ENCODE data around the gene BCAM. TPM values are rescaled to one million over a fixed set of nuclear protein-coding genes. Genes with fewer than 3 reads are reported as not detected.

Gene BCAM
- total and polyA plus RNA-seq, 5 donors from 2014 or later: not detected

- peak within 1 kb of the TSS; percentile 39 to 88 (median 84) for H3K27ac Mint-ChIP-seq
- ATAC-seq (ENCODE audit: low read depth in 2 of 2) (peak; percentile 38 to 52), DNase-seq (peak; percentile 54 to 76 (median 59))
- no peak within 1 kb of the TSS for H3K27ac ChIP-seq (ENCODE audit: insufficient read depth, low read length, poor library complexity, severe bottlenecking)
- H3K27me3 Mint-ChIP-seq: peaks cover 48% of the 10 kb centered on the region
- peak within 1 kb of the TSS; percentile 49 for H3K4me3 ChIP-seq (ENCODE audit: low read depth, low read length)
- H3K9me3 ChIP-seq (ENCODE audit: control insufficient read depth in 2 of 2, low read length in 2 of 2): no peaks in the 10 kb centered on the region
- H3K4me1 ChIP-seq (ENCODE audit: control insufficient read depth, insufficient read depth, low read length, poor library complexity, severe bottlenecking): peaks cover 35% of the 10 kb centered on the region
- H3K9me3 Mint-ChIP-seq: peaks cover 0 to 3% (median 0%) of the 10 kb centered on the region in 7 donors
- no peaks in the 10 kb centered on the region for H3K36me3 ChIP-seq (ENCODE audit: control insufficient read depth, insufficient read depth, low read length)
- H3K4me3 Mint-ChIP-seq: peak within 1 kb of the TSS; percentile 86 to 94 (median 88)
- H3K27me3 ChIP-seq (ENCODE audit: control insufficient read depth, insufficient read depth, low read length): peaks cover 5% of the 10 kb centered on the region
- peaks cover 8 to 21% (median 15%) of the 10 kb centered on the region in 4 donors for H3K4me1 Mint-ChIP-seq
- H3K36me3 Mint-ChIP-seq: peaks cover 4% of the 10 kb centered on the region
Observed at GRCh38 chr19:44845612-44846454, 36.9 kb downstream of the BCAM start, which contains the start of gene NECTIN2. NECTIN2 (plus strand) TSS chr19:44846297; CDS start chr19:44846526, 229 bp downstream.

- H3K27me3 ChIP-seq (ENCODE audit: control insufficient read depth, insufficient read depth, low read length): peaks cover 5% of the 10 kb centered on the region
- H3K4me3 Mint-ChIP-seq: peak overlapping the region; percentile 18 to 88 (median 83)
- DNase-seq: no peak
- H3K9me3 ChIP-seq (ENCODE audit: control insufficient read depth in 2 of 2, low read length in 2 of 2): no peaks in the 10 kb centered on the region
- no peak overlapping the region for H3K27ac ChIP-seq (ENCODE audit: insufficient read depth, low read length, poor library complexity, severe bottlenecking)
- H3K36me3 ChIP-seq (ENCODE audit: control insufficient read depth, insufficient read depth, low read length): no peaks in the 10 kb centered on the region
- ATAC-seq (ENCODE audit: low read depth in 2 of 2): no peak
- peaks cover 4% of the 10 kb centered on the region for H3K36me3 Mint-ChIP-seq
- peaks cover 8 to 21% (median 15%) of the 10 kb centered on the region in 4 donors for H3K4me1 Mint-ChIP-seq
- H3K4me1 ChIP-seq (ENCODE audit: control insufficient read depth, insufficient read depth, low read length, poor library complexity, severe bottlenecking): peaks cover 35% of the 10 kb centered on the region
- peak overlapping the region in 1 of 3 donors; percentile 26 for H3K27ac Mint-ChIP-seq
- peaks cover 0 to 3% (median 0%) of the 10 kb centered on the region in 7 donors for H3K9me3 Mint-ChIP-seq
- H3K4me3 ChIP-seq (ENCODE audit: low read depth, low read length): no peak overlapping the region
- peaks cover 48% of the 10 kb centered on the region for H3K27me3 Mint-ChIP-seq
Observed at GRCh38 chr19:44846455-44847143, 37.7 kb downstream of the BCAM start.

- H3K9me3 Mint-ChIP-seq: peaks cover 0 to 3% (median 0%) of the 10 kb centered on the region in 7 donors
- no peak for ATAC-seq (ENCODE audit: low read depth in 2 of 2)
- H3K27me3 Mint-ChIP-seq: peaks cover 54% of the 10 kb centered on the region
- peak overlapping the region in 2 of 3 donors; percentile 26 to 75 for H3K27ac Mint-ChIP-seq
- H3K4me3 Mint-ChIP-seq: peak overlapping the region; percentile 18 to 88 (median 83)
- Histone ChIP-seq H3K4me3 (ENCODE audit: low read depth, low read length) (no peak overlapping the region), H3K4me1 (ENCODE audit: control insufficient read depth, insufficient read depth, low read length, poor library complexity, severe bottlenecking) (peaks cover 35% of the 10 kb centered on the region), H3K27me3 (ENCODE audit: control insufficient read depth, insufficient read depth, low read length) (peaks cover 5% of the 10 kb centered on the region), H3K9me3 (ENCODE audit: control insufficient read depth in 2 of 2, low read length in 2 of 2) (no peaks in the 10 kb centered on the region), H3K36me3 (ENCODE audit: control insufficient read depth, insufficient read depth, low read length) (no peaks in the 10 kb centered on the region), H3K27ac (ENCODE audit: insufficient read depth, low read length, poor library complexity, severe bottlenecking) (no peak overlapping the region)
- H3K4me1 Mint-ChIP-seq: peaks cover 8 to 21% (median 15%) of the 10 kb centered on the region in 4 donors
- DNase-seq: no peak
- peaks cover 4% of the 10 kb centered on the region for H3K36me3 Mint-ChIP-seq
Observed at GRCh38 chr19:44847144-44848035, 38.5 kb downstream of the BCAM start.

GRCh38 chr19:44848036-44848811 lies 39.3 kb downstream of the BCAM start:
- H3K36me3 Mint-ChIP-seq: peaks cover 4% of the 10 kb centered on the region
- H3K4me3 Mint-ChIP-seq: peak overlapping the region in 1 of 4 donors; percentile 38
- Histone ChIP-seq H3K9me3 (ENCODE audit: control insufficient read depth in 2 of 2, low read length in 2 of 2) (no peaks in the 10 kb centered on the region), H3K4me3 (ENCODE audit: low read depth, low read length) (no peak overlapping the region), H3K27ac (ENCODE audit: insufficient read depth, low read length, poor library complexity, severe bottlenecking) (no peak overlapping the region), H3K4me1 (ENCODE audit: control insufficient read depth, insufficient read depth, low read length, poor library complexity, severe bottlenecking) (peaks cover 35% of the 10 kb centered on the region), H3K27me3 (ENCODE audit: control insufficient read depth, insufficient read depth, low read length) (peaks cover 5% of the 10 kb centered on the region), H3K36me3 (ENCODE audit: control insufficient read depth, insufficient read depth, low read length) (no peaks in the 10 kb centered on the region)
- peak overlapping the region in 1 of 3 donors; percentile 81 for H3K27ac Mint-ChIP-seq
- H3K9me3 Mint-ChIP-seq: peaks cover 0 to 3% (median 0%) of the 10 kb centered on the region in 7 donors
- ATAC-seq (ENCODE audit: low read depth in 2 of 2) (no peak), DNase-seq (no peak)
- H3K4me1 Mint-ChIP-seq: peaks cover 8 to 21% (median 15%) of the 10 kb centered on the region in 4 donors
- peaks cover 56% of the 10 kb centered on the region for H3K27me3 Mint-ChIP-seq

DNA sequence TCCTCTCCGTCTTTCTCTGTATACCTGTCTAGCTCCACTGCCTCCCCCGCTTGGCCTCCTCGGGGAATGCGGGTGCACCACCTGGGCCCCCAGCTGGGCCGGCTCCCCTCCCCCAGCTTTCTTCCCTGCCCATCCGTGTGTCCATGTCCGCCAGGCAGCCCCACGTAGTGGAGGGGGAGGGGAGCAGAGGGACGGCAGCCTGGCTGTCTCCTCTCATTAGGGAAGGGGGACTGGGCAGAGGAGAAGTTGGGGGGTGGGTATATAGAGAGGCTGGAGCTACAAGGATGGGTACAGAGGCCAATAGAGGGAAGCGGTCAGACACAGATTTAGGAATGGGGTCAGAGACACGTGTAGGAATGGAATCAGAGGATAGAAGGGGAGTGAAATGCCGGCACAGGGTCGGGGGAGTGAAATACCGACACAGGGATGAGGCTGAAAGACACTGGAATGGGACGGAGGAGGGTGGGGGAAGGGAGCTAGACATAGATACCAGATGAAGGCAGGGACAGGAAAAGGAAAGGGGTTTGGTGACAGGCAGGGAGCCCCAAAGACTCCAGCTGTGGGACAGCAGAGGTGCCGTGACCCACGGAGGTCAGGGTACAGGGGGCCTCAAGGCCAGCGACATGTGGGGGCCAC lies 40.0 kb downstream of the BCAM start:
- peaks cover 4% of the 10 kb centered on the region for H3K36me3 Mint-ChIP-seq
- peaks cover 56% of the 10 kb centered on the region for H3K27me3 Mint-ChIP-seq
- H3K4me3 ChIP-seq (ENCODE audit: low read depth, low read length): no peak overlapping the region
- no peaks in the 10 kb centered on the region for H3K36me3 ChIP-seq (ENCODE audit: control insufficient read depth, insufficient read depth, low read length)
- H3K27ac Mint-ChIP-seq: peak overlapping the region in 1 of 3 donors; percentile 81
- no peak for DNase-seq
- H3K4me1 Mint-ChIP-seq: peaks cover 8 to 21% (median 15%) of the 10 kb centered on the region in 4 donors
- H3K4me3 Mint-ChIP-seq: no peak overlapping the region
- peaks cover 5% of the 10 kb centered on the region for H3K27me3 ChIP-seq (ENCODE audit: control insufficient read depth, insufficient read depth, low read length)
- ATAC-seq (ENCODE audit: low read depth in 2 of 2): no peak
- no peaks in the 10 kb centered on the region for H3K9me3 ChIP-seq (ENCODE audit: control insufficient read depth in 2 of 2, low read length in 2 of 2)
- H3K4me1 ChIP-seq (ENCODE audit: control insufficient read depth, insufficient read depth, low read length, poor library complexity, severe bottlenecking): peaks cover 35% of the 10 kb centered on the region
- H3K9me3 Mint-ChIP-seq: peaks cover 0 to 3% (median 0%) of the 10 kb centered on the region in 7 donors
- no peak overlapping the region for H3K27ac ChIP-seq (ENCODE audit: insufficient read depth, low read length, poor library complexity, severe bottlenecking)

GRCh38 chr19:44850641-44851109 lies 41.8 kb downstream of the BCAM start:
- Histone ChIP-seq H3K27ac (ENCODE audit: insufficient read depth, low read length, poor library complexity, severe bottlenecking) (no peak overlapping the region), H3K9me3 (ENCODE audit: control insufficient read depth in 2 of 2, low read length in 2 of 2) (no peaks in the 10 kb centered on the region), H3K36me3 (ENCODE audit: control insufficient read depth, insufficient read depth, low read length) (no peaks in the 10 kb centered on the region), H3K27me3 (ENCODE audit: control insufficient read depth, insufficient read depth, low read length) (peaks cover 3% of the 10 kb centered on the region), H3K4me3 (ENCODE audit: low read depth, low read length) (no peak overlapping the region), H3K4me1 (ENCODE audit: control insufficient read depth, insufficient read depth, low read length, poor library complexity, severe bottlenecking) (peaks cover 22% of the 10 kb centered on the region)
- Mint-ChIP-seq H3K9me3 (no peaks in the 10 kb centered on the region), H3K4me1 (peaks cover under 1 to 12% (median 8%) of the 10 kb centered on the region in 4 donors), H3K4me3 (no peak overlapping the region), H3K27me3 (peaks cover 49% of the 10 kb centered on the region), H3K36me3 (peaks cover under 1% of the 10 kb centered on the region), H3K27ac (no peak overlapping the region)
- DNase-seq (no peak), ATAC-seq (ENCODE audit: low read depth in 2 of 2) (no peak)
